HG02840 (cell line): ENCODE measurements around the gene NFIB.

Experiments used
- ATAC-seq: cut with Tn5 transposase; IDR thresholded peaks from one replicate; pipeline ENCODE4 v1.9.1; 2021; ENCODE audit warnings: mild to moderate bottlenecking, moderate library complexity, moderate number of reproducible peaks; ENCODE audit not compliant: unreplicated experiment, low FRiP score

NFIB gene

GRCh38 chr9:14250794-14251153 is 63.2 kb downstream of the NFIB start:
- ATAC-seq = no peak

GRCh38 chr9:14249527-14249926 is 64.4 kb downstream of the NFIB start:
- no peak for ATAC-seq

GRCh38 chr9:14248149-14248548 is 65.8 kb downstream of the NFIB start:
- ATAC-seq = no peak

- no peak for ATAC-seq
Measured at GRCh38 chr9:14247577-14247976, 66.4 kb downstream of the NFIB start.

GRCh38 chr9:14246951-14247350 is 67.0 kb downstream of the NFIB start:
- ATAC-seq = no peak

GRCh38 chr9:14245901-14246525 is 67.9 kb downstream of the NFIB start:
- ATAC-seq = no peak

- ATAC-seq = no peak
Measured at GRCh38 chr9:14243514-14244042, 70.4 kb downstream of the NFIB start.

- ATAC-seq = no peak
Measured at GRCh38 chr9:14242150-14242805, 71.7 kb downstream of the NFIB start.

- ATAC-seq = no peak
Measured at GRCh38 chr9:14240537-14240936, 73.4 kb downstream of the NFIB start.

GRCh38 chr9:14238518-14238917 is 75.4 kb downstream of the NFIB start:
- ATAC-seq = no peak

- ATAC-seq = no peak
Measured at GRCh38 chr9:14238079-14238478, 75.9 kb downstream of the NFIB start.

GRCh38 chr9:14236591-14236990 is 77.3 kb downstream of the NFIB start:
- no peak for ATAC-seq

GRCh38 chr9:14232111-14232510 is 81.8 kb downstream of the NFIB start:
- ATAC-seq = no peak

- no peak for ATAC-seq
Measured at GRCh38 chr9:14231196-14231990, 82.5 kb downstream of the NFIB start.

- ATAC-seq = no peak
Measured at GRCh38 chr9:14228602-14229001, 85.3 kb downstream of the NFIB start.

- ATAC-seq = no peak
Measured at GRCh38 chr9:14226855-14227532, 86.9 kb downstream of the NFIB start.

- no peak for ATAC-seq
Measured at GRCh38 chr9:14223081-14223480, 90.9 kb downstream of the NFIB start.

- no peak for ATAC-seq
Measured at GRCh38 chr9:14222149-14222835, 91.6 kb downstream of the NFIB start.

- no peak for ATAC-seq
Measured at GRCh38 chr9:14221558-14221957, 92.4 kb downstream of the NFIB start.

- no peak for ATAC-seq
Measured at GRCh38 chr9:14221119-14221518, 92.8 kb downstream of the NFIB start.
